Upper lobe of left lung (tissue), 6 donors: ENCODE data around the gene SP3. TPM values are rescaled to one million over a fixed set of nuclear protein-coding genes. Genes with fewer than 3 reads are reported as not detected.

ENCODE experiments used
- ATAC-seq, 2 donors: fragments of 200-7000 bp; cut with Tn5 transposase; one replicate each; pipeline ENCODE4 v1.9.1; 2022; ENCODE audit warnings: mild to moderate bottlenecking in 2 of 2, moderate library complexity in 2 of 2; ENCODE audit not compliant: low FRiP score in 2 of 2
- DNase-seq, 2 donors: peaks; one replicate each; pipeline ENCODE4 v3.0.0-alpha.2; 2019 to 2020
- H3K27ac ChIP-seq, 4 donors: fragments of 200-600 bp; sonication (generic); one replicate each; pipeline ENCODE4 v1.5.1; 2016 to 2019
- H3K27me3 ChIP-seq, 4 donors: fragments of 200-600 bp; sonication (generic); one replicate each; pipeline ENCODE4 v1.5.1; 2017 to 2019
- H3K36me3 ChIP-seq, 4 donors: fragments of 200-600 bp; sonication (generic); one replicate each; pipeline ENCODE4 v1.5.1; 2016 to 2019
- H3K4me1 ChIP-seq, 4 donors: fragments of 200-600 bp; sonication (generic); one replicate each; pipeline ENCODE4 v1.5.1; 2018 to 2019
- H3K4me3 ChIP-seq, 4 donors: fragments of 200-600 bp; sonication (generic); one replicate each; pipeline ENCODE4 v1.5.1; 2017 to 2019; ENCODE audit warnings: mild to moderate bottlenecking in 2 of 4, moderate library complexity in 1 of 4
- H3K9me3 ChIP-seq, 4 donors: fragments of 200-600 bp; sonication (generic); one replicate each; pipeline ENCODE4 v1.5.1; 2018 to 2019
- CTCF ChIP-seq, 6 experiments: fragments of 450-650 bp in 4 of 6; fragments of 200-600 bp in 2 of 6; sonication (generic) in 2 of 6; IDR thresholded peaks; one replicate each; pipeline ENCODE4 v1.5.1; 2016 to 2019; ENCODE audit warnings: antibody characterized with exemption in 6 of 6
- EP300 ChIP-seq, 4 donors: sonication (generic); formaldehyde crosslinking; IDR thresholded peaks; one replicate each; pipeline ENCODE4 v1.5.1; 2017; ENCODE audit warnings: antibody characterized with exemption in 4 of 4, control low read depth in 2 of 4
- POLR2A ChIP-seq, 4 donors: fragments of 450-650 bp; IDR thresholded peaks; one replicate each; pipeline ENCODE4 v1.5.1; 2016 to 2017; ENCODE audit warnings: antibody characterized with exemption in 4 of 4, mild to moderate bottlenecking in 2 of 4
- POLR2AphosphoS5 ChIP-seq, 2 donors: sonication (generic); formaldehyde crosslinking; IDR thresholded peaks; one replicate each; pipeline ENCODE4 v1.5.1; 2017; ENCODE audit warnings: antibody characterized with exemption in 2 of 2
- WGBS, 2 donors: methylation state at CpG; one replicate each; pipeline ENCODE4 v1.1.5; 2017 to 2018; 5-methylcytosine and 5-hydroxymethylcytosine counted together
- total RNA-seq, 6 donors: library from RNA; depleted of rRNA in 4 of 6; stranded (reverse); fragments of >200 nt in 4 of 6; gene quantifications; one replicate each; pipeline versions ENCODE4 v1.1.0 to v1.2.1, GENCODE V29; 2016 to 2021
- donor health status: DM: no; HTN: no; CAD: no; lungs with moderate emphysema.
- donor health status: DM: no; HTN: yes; CAD: no; lungs with severe emphysema.

The SP3 gene
- total RNA-seq, result 100 to 1,000 TPM in 2 of 6 donors, 10 to 100 TPM in 4; 37.0 to 139 (median 77.0) TPM

DNA sequence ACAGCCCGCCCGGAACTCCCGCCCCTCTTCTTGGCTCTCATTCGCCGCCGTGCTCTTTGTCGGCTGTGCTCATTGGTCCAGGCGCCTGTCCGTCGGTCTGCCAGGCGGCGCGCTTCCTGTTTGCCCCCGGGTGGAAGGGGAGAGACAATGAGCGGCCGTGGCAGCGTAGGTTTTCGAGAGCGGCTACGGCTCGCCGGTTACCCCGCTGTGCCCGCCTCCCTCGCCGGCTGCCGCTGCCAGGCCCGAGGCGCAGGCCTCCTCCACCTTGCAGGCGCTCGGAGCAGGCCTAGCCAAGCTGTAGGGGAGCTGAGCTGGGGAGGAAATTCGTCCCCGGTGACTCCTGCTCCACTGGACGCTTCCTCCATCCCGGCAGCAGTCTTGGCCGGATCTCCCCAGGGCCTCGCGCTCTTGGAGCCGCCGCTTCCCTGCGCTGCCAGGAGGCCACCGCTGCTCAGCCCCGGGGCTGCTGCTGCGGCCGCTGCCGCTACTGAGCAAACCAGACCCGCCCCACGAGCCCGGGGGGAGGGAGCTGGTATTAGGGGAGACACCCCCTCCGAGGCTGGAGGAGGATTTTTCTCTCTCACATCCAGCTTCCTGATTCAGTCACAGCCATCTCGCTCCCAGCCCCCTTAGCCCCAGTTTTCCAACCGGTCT lies at the start of gene SP3:
SP3 (minus strand) TSS at position 2 of the 654 bp plus-strand sequence. CDS start 202 bp downstream, outside the sequence.
- ATAC-seq (peak; percentile 95 to 97), DNase-seq (peak; percentile 95 to 97)
- Histone ChIP-seq H3K36me3 (no peaks in the 10 kb centered on the region), H3K4me3 (peak within 1 kb of the TSS; percentile 74 to 96 (median 84)), H3K27ac (peak within 1 kb of the TSS; percentile 99 to 100 (median 100)), H3K27me3 (no peaks in the 10 kb centered on the region), H3K9me3 (no peaks in the 10 kb centered on the region), H3K4me1 (peaks cover 22 to 34% (median 25%) of the 10 kb centered on the region in 4 donors)
- 0% methylated on average over 20 to 44 of the region's 52 CpGs for WGBS, 2 donors
- peak; percentile 27 to 98 (median 91) for TF ChIP-seq POLR2A (IDR thresholded peaks at IDR 0.05)
- TF ChIP-seq POLR2AphosphoS5 (IDR thresholded peaks at IDR 0.05), result peak; percentile 93 to 97
- TF ChIP-seq CTCF (IDR thresholded peaks at IDR 0.05), result peak in 3 of 6 experiments; percentile 15 to 55 (median 36)
- no peak for TF ChIP-seq EP300 (IDR thresholded peaks at IDR 0.05)

GRCh38 chr2:174014699-174015070 lies 49.5 kb upstream of the SP3 start:
- no peak for TF ChIP-seq POLR2A (IDR thresholded peaks at IDR 0.05)
- TF ChIP-seq POLR2AphosphoS5 (IDR thresholded peaks at IDR 0.05), result no peak
- no peak for TF ChIP-seq EP300 (IDR thresholded peaks at IDR 0.05)
- no peak for TF ChIP-seq CTCF (IDR thresholded peaks at IDR 0.05)
- no peaks in the 10 kb centered on the region for H3K9me3 ChIP-seq
- H3K36me3 ChIP-seq, result no peaks in the 10 kb centered on the region
- ATAC-seq (no peak), DNase-seq (no peak)
- peak overlapping the region in 2 of 4 donors; percentile 17 to 88 for H3K27ac ChIP-seq
- no peak overlapping the region for H3K4me3 ChIP-seq
- H3K27me3 ChIP-seq, result no peaks in the 10 kb centered on the region
- H3K4me1 ChIP-seq, result peaks cover 7 to 21% (median 11%) of the 10 kb centered on the region in 4 donors
- 60 to 78% methylated on average over 2 of the region's 2 CpGs for WGBS, 2 donors

GRCh38 chr2:174014011-174014698 lies 49.0 kb upstream of the SP3 start:
- no peaks in the 10 kb centered on the region for H3K36me3 ChIP-seq
- ATAC-seq, result no peak
- H3K27ac ChIP-seq, result peak overlapping the region in 3 of 4 donors; percentile 88 to 94 (median 88)
- TF ChIP-seq CTCF (IDR thresholded peaks at IDR 0.05), result no peak
- TF ChIP-seq POLR2A (IDR thresholded peaks at IDR 0.05), result no peak
- no peak for TF ChIP-seq POLR2AphosphoS5 (IDR thresholded peaks at IDR 0.05)
- TF ChIP-seq EP300 (IDR thresholded peaks at IDR 0.05), result no peak
- 76 to 77% methylated on average over 6 of the region's 6 CpGs for WGBS, 2 donors
- peaks cover 8 to 21% (median 11%) of the 10 kb centered on the region in 4 donors for H3K4me1 ChIP-seq
- H3K9me3 ChIP-seq, result no peaks in the 10 kb centered on the region
- no peaks in the 10 kb centered on the region for H3K27me3 ChIP-seq
- H3K4me3 ChIP-seq, result no peak overlapping the region
- no peak for DNase-seq

GRCh38 chr2:174013315-174013751 lies 48.2 kb upstream of the SP3 start:
- peaks cover 8 to 21% (median 11%) of the 10 kb centered on the region in 4 donors for H3K4me1 ChIP-seq
- 43 to 46% methylated on average over 12 to 17 of the region's 17 CpGs for WGBS, 2 donors
- ATAC-seq, result peak; percentile 70 to 72
- peak; percentile 32 to 81 for DNase-seq
- TF ChIP-seq POLR2AphosphoS5 (IDR thresholded peaks at IDR 0.05), result no peak
- peak in 2 of 4 donors; percentile 17 to 35 for TF ChIP-seq POLR2A (IDR thresholded peaks at IDR 0.05)
- H3K36me3 ChIP-seq, result no peaks in the 10 kb centered on the region
- peak overlapping the region in 3 of 4 donors; percentile 49 to 59 (median 53) for H3K4me3 ChIP-seq
- no peaks in the 10 kb centered on the region for H3K27me3 ChIP-seq
- H3K27ac ChIP-seq, result peak overlapping the region; percentile 83 to 94 (median 88)
- H3K9me3 ChIP-seq, result no peaks in the 10 kb centered on the region
